CD4-positive, alpha-beta T cell treated with Interleukin-12 subunit alpha and Interleukin-12 subunit beta, for 1 hour (primary cell): ENCODE measurements around the gene FEZF1.
"Not testable (repeated sequence)": the region's sequence is repeated elsewhere in the genome, so short reads cannot be mapped to it uniquely, and the experiment has no call there.

Experiments
- DNase-seq: peaks from one replicate; pipeline ENCODE4 v3.0.0-alpha.2; 2020

The FEZF1 gene

DNA sequence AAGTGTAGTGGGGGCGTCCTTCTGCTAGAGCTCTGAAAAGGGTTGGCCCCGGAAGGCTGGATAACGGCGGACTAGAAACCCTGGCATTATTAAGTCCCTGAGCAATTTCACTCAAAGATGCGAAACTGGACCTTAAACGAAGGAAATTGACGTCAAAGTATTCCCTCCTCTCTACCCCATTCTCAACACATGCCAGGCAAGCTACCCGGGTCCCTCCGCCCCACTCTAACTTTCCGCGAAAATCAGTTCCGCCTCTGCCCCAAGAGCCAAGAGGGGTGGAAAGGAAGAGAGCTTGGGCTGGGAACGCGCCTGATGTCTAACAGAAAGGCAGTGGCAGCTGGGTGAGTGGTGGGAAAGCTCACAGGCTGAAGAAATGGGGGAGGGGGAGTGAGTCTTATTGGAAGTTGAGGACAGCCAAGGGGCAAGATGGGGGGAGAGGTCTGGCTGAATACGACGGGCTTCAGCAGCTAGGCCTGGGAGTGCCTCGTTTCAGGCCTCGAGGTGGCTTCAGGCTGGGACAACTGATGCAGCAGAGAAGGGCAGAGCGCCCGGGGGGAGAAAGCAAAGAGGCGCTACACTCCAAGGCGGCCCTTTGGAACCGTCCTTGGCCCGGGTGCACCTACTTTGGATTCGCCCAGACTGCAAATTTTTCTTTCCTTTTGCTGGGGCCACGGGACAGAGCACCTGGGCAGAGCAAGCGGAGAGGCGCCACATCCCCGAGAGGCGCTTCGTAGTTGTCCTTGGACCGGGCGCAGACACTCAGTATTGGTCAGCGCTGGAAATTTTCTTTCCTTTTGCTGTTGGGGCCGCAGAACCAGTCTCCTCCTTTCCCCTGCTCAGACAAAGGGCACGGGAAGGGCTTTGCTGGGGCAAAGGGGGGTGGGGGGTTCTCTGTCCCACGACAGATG, 2.0 kb upstream of the FEZF1 start:
- DNase-seq = no peak

DNA sequence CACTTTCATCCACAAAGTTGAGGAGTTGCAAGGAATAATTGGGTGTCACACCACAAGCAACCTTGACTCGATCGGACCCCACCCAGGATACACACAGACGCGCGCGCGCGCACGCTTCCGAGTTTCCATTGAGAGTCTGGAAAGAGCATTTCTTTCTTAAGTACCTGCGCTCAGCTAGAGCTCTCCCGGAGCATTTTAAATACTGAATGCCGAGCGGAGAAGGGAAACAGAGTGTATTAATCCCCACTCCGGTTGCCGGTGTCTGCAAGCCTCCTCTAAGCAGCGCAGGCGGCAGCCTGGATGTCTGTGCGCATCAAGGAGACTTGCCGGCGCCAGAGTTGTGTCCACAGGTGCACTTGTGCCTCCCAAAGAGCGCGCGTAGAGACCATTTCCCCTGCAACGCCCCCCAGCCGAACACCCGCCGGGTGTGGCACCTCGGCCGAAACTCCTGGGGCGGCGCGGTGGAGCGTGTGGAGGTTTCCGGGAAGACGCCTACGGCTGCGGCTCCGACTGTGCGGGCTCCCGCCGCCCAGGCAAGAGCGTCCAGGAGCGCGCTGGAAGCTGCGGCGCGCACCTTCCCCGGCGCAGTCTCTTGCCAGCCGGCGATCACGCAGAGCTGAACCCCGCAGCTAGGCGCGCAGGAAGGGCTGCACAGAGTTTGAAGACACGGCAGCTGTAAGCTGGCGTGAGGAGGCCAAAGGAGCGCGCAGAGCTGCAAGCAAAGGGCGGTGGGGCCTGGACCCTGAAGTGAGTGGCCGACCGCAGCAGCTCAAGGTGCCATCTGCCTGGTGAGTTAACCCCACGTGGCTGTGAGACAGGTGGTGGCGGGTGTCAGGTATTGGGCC, 1.1 kb upstream of the FEZF1 start:
- no peak for DNase-seq

DNA sequence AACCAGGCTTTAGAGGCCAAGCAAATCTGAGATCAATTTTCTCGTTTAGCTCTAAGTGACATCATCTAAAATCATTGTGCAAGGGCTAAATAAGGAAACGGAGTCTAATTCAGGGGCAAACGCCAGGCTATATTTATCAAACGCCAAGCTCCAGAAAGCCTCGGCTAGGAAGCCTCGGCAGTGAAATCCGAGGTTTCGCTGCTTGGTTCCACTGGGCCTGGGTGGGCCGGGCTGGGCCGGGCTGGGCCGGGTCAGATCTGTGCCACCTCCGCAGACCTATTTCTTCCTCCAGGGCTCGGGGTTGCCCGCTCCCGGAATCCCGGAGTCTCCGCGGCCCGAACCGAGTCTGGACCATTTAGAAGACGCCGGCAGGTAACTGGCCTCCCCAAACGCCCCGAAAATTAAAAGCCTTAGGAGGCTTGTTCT, 459 bp upstream of the FEZF1 start:
- DNase-seq = no peak

DNA sequence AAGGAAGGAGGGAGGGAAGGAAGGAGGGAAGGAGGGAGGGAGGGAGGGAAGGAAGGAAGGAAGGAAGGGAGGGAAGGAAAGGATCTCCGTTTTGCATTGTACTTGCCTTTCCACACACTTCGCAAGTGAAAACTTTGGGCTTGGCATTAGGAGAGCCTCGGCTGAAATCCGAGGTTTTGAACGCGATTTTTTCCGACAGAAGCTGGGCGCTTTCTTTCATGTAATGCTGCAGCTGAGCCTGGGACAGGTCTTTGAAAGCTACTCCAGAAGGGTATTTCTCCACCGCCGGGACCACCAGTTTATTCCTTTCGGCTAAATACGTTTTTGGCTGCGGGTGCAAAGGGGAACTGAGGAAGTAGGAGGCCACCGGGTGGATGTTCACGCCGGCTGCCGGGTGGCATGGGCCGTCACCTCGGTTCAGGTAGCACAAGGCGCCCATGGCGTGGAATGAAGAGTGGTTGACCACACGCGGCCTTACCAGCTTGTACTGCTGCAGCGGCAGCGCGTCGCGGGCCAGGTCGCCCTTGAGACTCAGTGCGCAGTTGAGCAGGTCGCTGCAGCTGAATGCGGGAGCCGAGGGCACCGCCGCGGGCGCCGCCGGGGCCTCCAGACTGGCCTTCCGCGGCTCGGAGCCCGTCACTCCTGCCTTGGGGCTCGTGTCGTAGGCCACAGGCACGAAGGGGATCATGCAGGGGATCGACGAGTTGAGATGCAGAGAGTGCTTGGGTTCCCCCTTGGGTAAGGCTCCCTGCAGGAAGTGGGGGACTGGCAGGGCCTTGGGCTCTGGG, 825 bp downstream of the FEZF1 start:
- DNase-seq = no peak

DNA sequence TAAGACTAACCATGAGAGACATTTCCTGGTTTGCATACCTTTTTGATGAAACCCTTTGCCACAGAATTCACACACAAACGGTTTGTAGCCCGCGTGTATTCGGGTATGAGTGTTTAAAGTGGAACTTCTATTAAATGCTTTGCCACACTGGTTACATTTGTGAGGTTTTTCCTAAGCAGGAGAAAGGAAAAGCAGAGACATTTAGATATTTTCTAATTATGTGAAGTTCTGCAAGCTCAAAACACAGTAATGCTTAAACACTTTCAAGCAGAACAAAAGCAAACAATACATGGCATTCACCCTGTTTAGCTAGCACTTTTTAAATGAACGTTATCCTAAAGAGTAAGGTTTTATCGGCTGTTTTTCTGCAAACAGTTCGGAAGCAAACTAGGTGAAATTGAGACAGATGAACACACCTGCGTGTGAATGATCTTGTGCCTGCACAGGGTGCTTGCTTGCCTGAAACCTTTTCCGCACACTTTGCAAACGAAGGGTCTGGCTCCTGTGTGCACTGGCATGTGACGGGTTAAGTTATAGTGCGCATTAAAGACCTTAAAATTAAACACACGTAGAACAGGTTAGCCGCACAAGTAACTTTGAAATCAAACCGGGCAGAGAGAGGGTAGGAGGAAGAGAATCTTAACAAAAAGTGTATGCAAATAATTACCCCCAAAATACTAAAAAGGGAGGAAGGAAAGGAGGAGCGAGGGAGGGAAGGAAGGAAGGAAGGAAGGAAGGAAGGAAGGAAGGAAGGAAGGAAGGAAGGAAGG, 1.6 kb downstream of the FEZF1 start:
- no peak for DNase-seq

DNA sequence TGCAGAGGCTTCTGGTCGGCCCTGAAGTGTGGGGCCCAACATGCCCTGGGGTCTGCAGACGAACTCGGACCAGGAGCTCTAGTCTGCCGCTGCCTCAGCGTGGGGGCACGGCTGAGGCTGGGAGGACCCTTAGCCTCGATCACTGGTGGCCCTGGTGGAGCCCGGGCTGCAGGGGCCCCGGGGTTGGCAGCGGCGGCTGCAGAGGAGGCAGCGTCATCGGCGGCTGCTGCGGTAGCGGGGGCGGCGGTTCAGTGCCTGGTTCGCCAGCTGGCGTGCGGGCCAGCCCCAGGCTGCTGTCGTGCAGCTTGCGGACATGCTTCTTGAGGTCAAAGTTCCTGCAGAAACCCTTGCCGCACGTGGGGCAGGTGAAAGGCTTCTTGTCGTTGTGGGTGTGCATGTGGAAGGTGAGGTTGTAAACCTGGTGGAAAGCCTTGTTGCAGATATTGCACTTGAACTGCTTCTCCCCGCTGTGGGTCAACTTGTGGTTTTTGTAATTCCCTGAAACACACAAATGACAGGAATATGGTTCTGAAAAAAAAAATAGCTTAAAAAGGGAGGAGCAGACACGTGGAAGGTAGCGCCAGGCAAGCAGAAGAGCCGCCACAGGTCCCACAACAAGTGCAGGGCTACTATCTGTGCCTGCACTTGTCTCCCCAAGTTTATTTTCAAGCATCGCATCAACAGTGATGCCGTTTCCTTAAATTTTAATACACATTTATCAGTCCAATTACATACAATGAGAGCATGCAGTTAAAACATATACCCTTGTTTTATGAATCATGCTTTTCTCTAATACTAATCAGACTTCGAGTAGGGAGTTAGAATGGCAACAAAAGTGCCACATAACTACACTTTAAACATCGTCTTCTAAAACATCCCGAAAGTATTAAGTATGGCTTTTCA, 2.4 kb downstream of the FEZF1 start:
- no peak for DNase-seq

DNA sequence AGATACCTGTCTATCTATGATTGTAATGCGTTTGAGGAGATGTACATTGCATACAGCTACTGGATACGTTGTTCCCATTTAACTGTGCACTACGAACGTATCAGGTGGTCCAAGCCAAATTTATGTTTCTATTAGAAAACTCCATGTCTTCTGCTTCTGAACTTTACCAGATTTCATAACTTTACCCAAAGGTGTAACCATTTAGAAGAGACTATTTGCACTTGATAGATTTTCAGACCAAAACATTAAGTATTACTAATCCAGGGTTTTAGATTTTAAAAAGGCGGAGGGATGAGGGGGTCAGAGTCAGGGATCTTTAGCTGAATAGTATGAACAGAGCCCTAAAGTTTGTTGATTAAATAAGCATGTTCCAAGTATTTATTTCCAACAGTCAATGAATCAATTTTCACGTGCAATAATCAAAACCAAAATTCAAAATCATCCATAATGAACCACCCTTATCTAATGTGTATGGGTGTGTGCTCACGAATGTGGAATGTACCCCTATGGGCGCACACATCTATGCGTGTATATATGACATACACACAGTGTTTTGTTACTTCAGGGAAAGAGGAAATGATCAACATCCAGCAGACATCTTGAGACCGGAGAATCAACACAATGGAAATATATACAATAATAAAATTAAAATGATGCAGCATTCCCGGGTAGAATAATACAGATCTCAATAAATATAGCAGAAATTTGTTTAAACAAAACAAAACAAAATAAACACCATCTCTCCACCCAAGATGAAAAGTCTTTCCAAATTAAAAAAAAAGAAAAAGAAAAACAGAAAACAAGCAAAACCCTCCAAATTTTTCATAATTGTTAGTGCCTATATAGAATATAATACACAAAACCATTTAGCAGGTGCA, 3.4 kb downstream of the FEZF1 start:
- DNase-seq = no peak

DNA sequence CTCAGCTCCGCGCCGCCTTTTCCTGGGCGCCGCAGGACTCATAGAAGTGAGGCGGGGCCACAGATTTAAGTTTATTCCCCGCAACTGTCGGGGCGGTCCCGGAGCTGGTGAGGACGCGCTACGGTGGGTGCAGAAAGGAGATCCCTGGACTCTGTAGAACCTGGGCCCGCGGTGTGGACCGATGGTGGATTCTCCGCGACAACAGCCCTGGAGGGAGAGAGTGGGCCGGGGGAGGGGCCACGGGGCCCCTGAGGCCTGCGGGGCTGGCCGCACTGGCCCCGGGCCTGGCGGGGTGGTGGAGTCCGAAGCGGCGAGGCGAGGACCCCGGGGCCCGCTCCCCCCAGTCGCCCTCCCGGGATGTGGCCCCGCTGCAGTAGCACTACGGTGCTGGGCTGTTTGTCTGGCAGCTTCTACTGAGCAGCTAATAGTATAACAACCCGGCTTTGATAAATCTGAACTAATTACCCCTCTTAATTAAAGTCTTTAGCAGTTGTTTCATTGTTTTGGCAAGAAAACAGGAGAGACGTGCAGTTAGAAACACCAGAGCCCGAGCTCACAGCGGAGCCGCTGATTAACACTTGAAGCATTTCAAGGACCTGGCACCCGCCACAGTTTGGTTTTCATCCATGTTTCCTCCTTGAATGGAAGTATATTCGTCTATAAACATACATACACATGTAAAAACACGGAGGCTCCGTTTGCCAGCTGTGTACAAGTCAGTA, 4.2 kb downstream of the FEZF1 start:
- DNase-seq = no peak

DNA sequence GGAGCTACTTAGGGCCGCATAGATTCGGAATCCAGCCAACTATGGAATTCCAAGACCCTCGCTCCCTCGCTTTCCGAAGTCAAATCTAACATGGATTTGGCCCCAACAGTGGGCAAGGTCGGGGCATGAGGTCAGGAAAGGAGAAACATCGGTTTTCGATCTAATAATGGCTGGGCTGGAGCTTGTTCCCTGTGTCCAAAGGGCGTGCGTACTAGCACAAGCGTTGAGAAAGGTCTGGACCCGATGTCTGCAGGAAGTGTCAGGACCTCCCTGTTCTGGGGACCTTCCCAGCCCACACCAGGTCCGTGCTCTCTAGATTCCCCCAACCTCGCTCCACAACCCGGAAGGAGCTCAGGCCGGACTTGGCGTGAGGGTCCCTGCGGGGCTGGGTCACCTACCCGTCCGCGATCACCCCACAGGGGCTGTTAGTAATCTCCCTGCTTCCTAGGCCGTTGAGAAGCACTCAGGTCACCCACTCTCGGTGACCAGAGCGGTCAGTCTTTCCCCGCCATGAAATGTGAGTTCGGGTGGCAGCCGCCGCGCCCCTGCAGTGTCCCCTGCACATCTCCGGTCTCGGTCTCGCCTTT, 4.8 kb downstream of the FEZF1 start:
- no peak for DNase-seq

DNA sequence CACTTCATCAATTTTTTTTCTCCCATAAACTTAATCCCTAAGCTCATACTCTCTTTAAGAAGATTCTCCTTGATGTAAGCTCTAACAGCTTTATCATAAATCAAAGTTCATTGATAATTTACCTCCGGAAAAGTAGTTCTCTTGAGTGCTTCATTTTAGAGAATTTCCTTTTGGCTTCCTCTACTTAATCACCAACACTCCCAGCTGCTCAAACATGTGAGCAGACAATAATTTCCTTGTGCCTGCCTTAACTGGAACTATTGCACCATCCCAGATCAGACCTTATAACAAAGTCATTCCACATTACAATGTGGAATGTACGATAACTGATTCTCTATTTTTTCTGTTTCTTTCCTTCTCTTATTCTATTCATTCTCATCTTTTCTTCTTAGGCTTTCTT, 5.9 kb downstream of the FEZF1 start:
- no peak for DNase-seq

DNA sequence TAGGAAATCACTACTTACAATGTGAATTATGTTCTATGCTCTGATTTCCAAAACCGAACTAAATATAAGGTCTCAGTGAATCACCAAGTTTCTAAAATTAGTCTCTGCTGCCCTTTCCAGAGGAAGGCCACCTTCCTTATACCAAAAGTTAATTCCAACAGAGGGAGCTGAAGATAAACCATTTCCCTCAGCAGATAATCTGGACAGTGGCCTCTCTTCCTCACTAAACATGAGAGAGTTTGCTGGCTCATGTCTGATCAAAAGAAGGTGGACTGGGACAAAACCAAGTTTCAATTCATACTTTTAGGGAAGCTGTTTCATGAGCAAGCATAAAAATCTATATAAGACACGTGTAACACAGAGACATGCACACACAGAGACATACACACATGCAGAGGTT, 6.4 kb downstream of the FEZF1 start:
- no peak for DNase-seq

DNA sequence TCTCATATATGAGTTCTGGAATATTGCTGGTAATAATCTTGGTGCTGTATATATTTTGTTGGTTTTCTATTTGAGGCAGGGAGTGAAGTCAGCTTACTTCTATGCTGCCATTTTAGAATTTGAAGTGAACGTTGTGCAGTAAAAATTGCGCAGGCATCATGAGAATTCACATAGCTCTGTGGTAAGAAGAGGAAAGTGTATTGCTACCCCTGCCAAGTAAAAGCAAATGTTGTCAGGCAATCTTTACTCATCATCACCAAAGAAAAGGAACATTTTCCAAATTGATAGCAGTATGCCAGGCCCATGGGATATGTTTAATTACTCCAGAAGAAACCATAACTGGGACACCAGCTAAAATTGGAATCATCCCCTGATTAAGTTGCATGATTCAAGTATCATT, 13.4 kb downstream of the FEZF1 start:
- no peak for DNase-seq

DNA sequence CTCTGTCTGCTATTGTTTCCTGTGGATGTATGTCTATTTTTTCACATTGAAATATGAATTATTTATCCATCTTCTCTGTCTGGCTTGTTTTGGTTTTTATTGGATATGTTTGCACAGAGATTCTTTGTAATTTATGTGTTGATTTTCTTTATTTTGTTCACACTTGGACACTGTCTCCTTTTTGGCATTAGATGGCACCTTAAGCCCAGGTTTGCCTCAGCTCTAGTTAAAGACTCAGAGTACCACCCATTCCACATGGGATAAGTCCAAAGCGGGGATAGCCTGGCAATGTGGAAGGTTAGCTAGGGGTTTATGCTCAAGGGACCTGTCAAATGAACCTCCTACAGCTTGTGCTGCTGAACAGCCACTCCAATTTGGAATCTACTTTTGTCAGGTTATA, 14.1 kb downstream of the FEZF1 start:
- no peak for DNase-seq

DNA sequence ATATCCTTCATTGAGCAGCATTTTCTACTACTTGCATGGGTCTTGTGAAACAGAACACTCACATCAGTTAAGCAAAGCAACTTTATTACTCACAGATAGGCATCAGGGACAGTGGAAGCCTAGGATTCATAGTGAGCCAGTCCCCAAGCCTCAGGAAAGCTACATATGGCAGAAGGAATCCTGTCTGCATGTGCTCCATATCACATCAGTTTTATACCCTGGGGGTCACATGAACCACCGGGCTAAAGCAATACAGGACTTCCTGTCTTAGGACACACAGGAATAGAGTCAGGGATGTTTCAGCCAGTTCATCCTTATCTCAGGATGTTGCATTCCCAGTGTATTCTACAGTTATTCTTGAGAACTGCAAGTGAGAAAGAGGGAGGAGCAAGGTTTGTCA, 15.1 kb downstream of the FEZF1 start:
- no peak for DNase-seq

DNA sequence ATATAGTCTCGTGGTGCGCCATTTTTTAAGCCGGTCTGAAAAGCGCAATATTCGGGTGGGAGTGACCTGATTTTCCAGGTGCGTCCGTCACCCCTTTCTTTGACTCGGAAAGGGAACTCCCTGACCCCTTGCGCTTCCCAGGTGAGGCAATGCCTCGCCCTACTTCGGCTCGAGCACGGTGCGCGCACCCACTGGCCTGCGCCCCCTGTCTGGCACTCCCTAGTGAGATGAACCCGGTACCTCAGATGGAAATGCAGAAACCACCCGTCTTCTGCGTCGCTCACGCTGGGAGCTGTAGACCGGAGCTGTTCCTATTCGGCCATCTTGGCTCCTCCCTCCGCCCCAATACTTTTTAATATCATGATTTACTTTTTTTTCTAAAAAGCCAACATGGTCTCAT, 19.9 kb downstream of the FEZF1 start:
- not testable (repeated sequence) for DNase-seq

DNA sequence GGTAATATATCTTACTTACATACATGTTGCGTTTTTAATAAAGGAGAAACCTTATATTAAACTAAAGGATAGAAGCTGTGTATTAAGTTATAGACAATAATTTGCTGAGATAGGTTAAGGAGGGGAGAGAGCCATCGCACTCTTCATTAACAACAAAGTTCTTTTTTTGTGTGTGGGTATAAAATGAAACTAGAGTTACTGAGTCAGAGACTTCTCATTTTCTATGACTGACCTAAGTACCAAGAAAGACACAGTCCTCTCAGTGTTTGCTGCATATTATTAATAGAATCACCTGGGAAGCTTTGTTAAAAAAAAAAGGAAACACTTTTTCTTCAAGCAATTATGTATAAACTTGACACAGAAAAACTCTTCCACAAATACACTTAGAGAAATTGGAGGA, 31.4 kb downstream of the FEZF1 start:
- no peak for DNase-seq

DNA sequence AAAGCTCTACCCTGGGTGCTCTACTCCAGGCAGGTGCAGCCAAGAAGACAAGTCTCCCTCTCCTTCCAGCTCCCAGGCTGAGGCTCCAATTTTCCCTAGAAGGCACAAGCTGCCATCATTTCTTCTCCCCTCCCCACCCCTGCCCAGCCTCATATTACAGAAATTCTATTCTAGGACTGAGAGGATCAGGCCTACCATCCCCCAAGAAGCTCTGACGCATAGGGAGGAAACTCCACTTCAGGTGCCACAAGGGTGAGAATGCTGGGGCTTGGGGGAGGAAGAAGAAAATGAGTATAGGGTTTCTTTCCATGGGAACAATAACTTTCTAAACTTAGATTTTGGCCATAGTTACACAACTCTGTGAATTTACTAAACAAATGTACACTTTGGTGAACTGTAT, 35.3 kb downstream of the FEZF1 start:
- DNase-seq = no peak

DNA sequence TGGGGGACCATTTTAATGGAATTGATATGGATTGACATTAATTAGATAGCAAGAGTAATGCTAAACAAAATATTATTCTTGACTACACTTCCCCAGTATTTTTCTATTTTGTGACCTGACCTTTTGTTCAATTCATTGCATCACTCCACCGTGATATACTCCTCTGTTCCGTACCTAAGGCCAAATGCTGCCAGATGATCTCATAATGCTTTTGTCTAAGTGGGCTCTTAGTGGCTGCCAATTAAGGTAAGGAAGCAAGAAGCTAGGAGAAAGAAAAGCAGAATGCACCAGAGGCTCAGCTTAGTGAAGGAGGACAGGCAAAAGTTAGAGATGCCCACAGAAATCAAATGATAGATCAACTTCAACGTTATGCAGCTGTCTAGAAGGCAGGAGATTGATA, 36.4 kb downstream of the FEZF1 start:
- no peak for DNase-seq

DNA sequence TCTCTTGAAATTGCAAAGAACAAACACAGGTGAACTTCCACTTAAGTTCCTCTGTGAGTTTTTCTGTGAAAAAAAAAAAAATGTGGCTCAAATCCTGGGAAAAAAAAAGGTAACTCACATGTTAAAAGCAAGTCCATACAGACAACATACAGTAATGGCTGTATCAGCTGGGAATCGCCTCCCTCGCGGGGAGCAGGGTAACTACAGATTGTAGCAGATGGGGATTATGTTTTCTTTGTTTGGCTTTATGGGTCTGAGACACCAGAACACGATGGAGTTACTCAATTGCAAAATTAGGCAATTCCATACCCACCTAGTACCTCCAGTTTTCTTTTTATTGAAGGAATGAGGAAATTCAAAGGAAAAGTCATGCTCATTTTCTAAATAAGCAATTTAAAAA, 42.3 kb downstream of the FEZF1 start:
- no peak for DNase-seq
